Panc1 (cell line): ENCODE results near the gene DPP7. TPM values are rescaled to one million over a fixed set of nuclear protein-coding genes. Genes with fewer than 3 reads are reported as not detected.

Experiments used
- ATAC-seq: fragments of 200-7000 bp; cut with Tn5 transposase; 2 replicates; pipeline ENCODE4 v1.9.1; 2020; ENCODE audit warnings: mild to moderate bottlenecking, moderate library complexity
- Bru-seq: library from RNA; stranded (reverse); fragments of 400-500 nt; gene quantifications from one replicate; lab custom pipeline; 2021; lab: Mats Ljungman, UMichigan
- BruChase-seq, 2 experiments: library from RNA; stranded (reverse); fragments of 400-500 nt; gene quantifications; one replicate each; lab custom pipeline; 2021; lab: Mats Ljungman, UMichigan
- BruUV-seq: library from RNA; stranded (reverse); fragments of 400-500 nt; replicated peaks from 2 replicates; lab custom pipeline; 2021; lab: Mats Ljungman, UMichigan
- CTCF ChIA-PET: fragments of 300-600 bp; sonication (Branson Sonifier 250); formaldehyde crosslinking; loops from one replicate; lab custom pipeline; 2022; ENCODE audit warnings: antibody characterized with exemption; lab: Charles Lee
- POLR2A ChIA-PET: fragments of 300-600 bp; sonication (Branson Sonifier 250); formaldehyde crosslinking; loops from one replicate; lab custom pipeline; 2022; ENCODE audit warnings: antibody characterized with exemption; lab: Charles Lee
- DNase-seq: peaks from one replicate; pipeline ENCODE4 v3.0.0-alpha.2; 2010; ENCODE audit warnings: low read depth, low spot score
- H3K27ac ChIP-seq: 2 replicates; pipeline ENCODE4 v1.5.1; 2011; ENCODE audit warnings: mild to moderate bottlenecking, low read length, inconsistent platforms
- H3K27me3 ChIP-seq: fragments of 200-500 bp; sonication (Bioruptor generic); 2 replicates; pipeline ENCODE4 v1.6.0; 2014; ENCODE audit warnings: low read length, inconsistent platforms; ENCODE audit not compliant: control insufficient read depth, insufficient read depth
- H3K36me3 ChIP-seq: fragments of 200-500 bp; sonication (Bioruptor generic); 2 replicates; pipeline ENCODE4 v1.5.1; 2014; ENCODE audit warnings: inconsistent platforms, mild to moderate bottlenecking, low read length, moderate library complexity; ENCODE audit not compliant: control insufficient read depth, insufficient read depth
- H3K4me1 ChIP-seq: 2 replicates; pipeline ENCODE4 v1.5.1; 2011; ENCODE audit warnings: inconsistent platforms, mild to moderate bottlenecking, low read length, moderate library complexity; ENCODE audit not compliant: control insufficient read depth, insufficient read depth
- H3K4me3 ChIP-seq, 2 experiments: 2 replicates each; pipeline ENCODE4 v1.5.1; 2011 to 2012; ENCODE audit warnings: low read depth in 2 of 2, low read length in 2 of 2, mild to moderate bottlenecking in 2 of 2, inconsistent platforms in 1 of 2, moderate library complexity in 1 of 2
- H3K9me3 ChIP-seq: fragments of 200-500 bp; sonication (Bioruptor generic); 2 replicates; pipeline ENCODE4 v1.5.1; 2014; ENCODE audit warnings: low read depth, mild to moderate bottlenecking, inconsistent platforms, low read length, moderate library complexity; ENCODE audit not compliant: control insufficient read depth, insufficient read depth
- POLR2AphosphoS5 ChIP-seq: IDR thresholded peaks from 2 replicates; pipeline ENCODE4 v1.6.1; 2012; ENCODE audit warnings: mild to moderate bottlenecking, low read depth, low read length, moderate library complexity
- REST ChIP-seq, 2 experiments: IDR thresholded peaks; 2 replicates each; pipeline ENCODE4 v1.6.1; 2011 to 2012; ENCODE audit warnings: low read depth in 2 of 2, control low read depth in 1 of 2, low read length in 1 of 2, mild to moderate bottlenecking in 1 of 2, moderate library complexity in 1 of 2; ENCODE audit not compliant: insufficient read depth in 1 of 2
- SIN3A ChIP-seq: IDR thresholded peaks from 2 replicates; pipeline ENCODE4 v1.6.1; 2012; ENCODE audit warnings: low read depth, mild to moderate bottlenecking, low read length, moderate library complexity, borderline replicate concordance; ENCODE audit not compliant: insufficient read depth
- TCF7L2 ChIP-seq: IDR thresholded peaks from 2 replicates; pipeline ENCODE4 v1.6.1; 2011; ENCODE audit warnings: mild to moderate bottlenecking, low read depth, low read length, inconsistent platforms
- in situ Hi-C: cut with HindIII; loops from 2 replicates; pipeline ENCODE4 v1.10.0; 2016; ENCODE audit warnings: low sequenced_read_pairs, low pct_unique_long_range_greater_than_20kb
- intact Hi-C: fragments of 100-400 bp; cut with micrococcal nuclease; formaldehyde crosslinking; loops from one replicate; pipeline ENCODE4 v1.10.0; 2022; ENCODE audit not compliant: unreplicated experiment
- long read RNA-seq: library from polyadenylated mRNA; unstranded; transcript quantifications from one replicate; pipeline ENCODE4 v2.0.0, GENCODE V29; 2021; ENCODE audit not compliant: unreplicated experiment
- polyA plus RNA-seq: library from polyadenylated mRNA; unstranded; fragments of >200 nt; gene quantifications from one replicate; pipeline ENCODE4 v1.2.1, GENCODE V29; 2012; ENCODE audit warnings: missing spikeins; ENCODE audit not compliant: insufficient read length
- total RNA-seq: library from RNA; stranded (reverse); gene quantifications from one replicate; pipeline ENCODE4 v1.2.1, GENCODE V29; 2021; ENCODE audit not compliant: unreplicated experiment
- TF ChIP-seq, protein P1 (sequence below): fragments of 450-650 bp; IDR thresholded peaks from 2 replicates; pipeline ENCODE4 v1.5.1; 2017; ENCODE audit warnings: mild to moderate bottlenecking

DPP7 gene
- total RNA-seq (236 TPM), Bru-seq, nascent RNA (percentile 61 among the genes with signal in this experiment), BruChase-seq, experiment 1, labeled RNA remaining after a 2-hour chase (percentile 76 among the genes with signal in this experiment), BruChase-seq, experiment 2, labeled RNA remaining after a 6-hour chase (percentile 78 among the genes with signal in this experiment)
- 290 TPM for polyA plus RNA-seq
- long read RNA-seq, transcript DPP7-201 (13 exons, 1,590 nt) = major isoform, 49 of 254 reads
- long read RNA-seq, partial matches to known transcripts = 78 of 254 reads
- long read RNA-seq, other reads (novel, unspliced or antisense) = 123 of 254 reads

DNA sequence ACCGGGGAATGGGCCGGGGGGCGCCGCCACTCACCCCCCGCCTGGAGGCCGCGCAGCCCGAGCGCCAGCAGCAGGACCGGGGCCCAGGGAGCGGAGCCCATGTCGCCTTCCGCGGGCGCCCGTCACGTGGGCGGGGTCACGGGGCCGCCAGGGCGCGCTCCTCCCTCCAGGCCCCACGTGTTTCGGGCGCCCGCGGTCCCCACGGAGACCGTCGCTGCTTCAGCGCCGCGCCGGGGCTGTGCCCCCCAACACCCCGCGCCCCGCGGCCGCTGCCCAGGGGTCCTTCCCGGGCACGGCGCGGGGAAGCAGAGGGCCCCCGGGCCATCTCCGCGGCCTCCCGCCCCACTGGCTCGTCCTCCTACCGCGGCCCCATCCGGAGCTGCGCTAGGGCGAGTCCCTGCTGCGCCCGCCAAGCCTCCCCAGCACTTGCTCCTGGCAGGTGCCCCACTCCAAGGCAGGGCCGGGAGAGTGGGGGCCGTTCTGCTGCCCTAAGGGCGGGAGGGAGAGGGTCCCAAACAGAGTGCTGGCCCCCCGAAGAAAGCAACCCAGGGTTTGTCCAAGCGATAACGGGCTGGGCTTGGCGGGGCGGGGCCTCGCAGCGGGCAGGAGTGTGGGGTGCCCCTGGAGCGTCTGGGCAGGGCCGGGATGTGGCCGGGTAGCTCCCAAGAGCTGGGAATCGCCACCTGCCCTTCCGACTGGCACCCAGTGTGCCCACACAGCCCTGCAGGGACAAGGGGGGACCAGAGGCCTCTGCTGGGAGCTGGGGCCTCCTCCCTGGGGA, at the start of gene DPP7:
Gene DPP7 (minus strand): TSS at position 121 of the 781 bp plus-strand sequence. CDS start 20 bp downstream, at position 101.
- CTCF ChIA-PET = interaction anchor here (0.5 to 0.8 kb wide), 3 partner anchors 61 to 121 kb away, joined by 3 to 4 read pairs (median 4); no protein-coding TSS in a partner anchor
- in situ Hi-C loops = no loop called here
- peak within 1 kb of the TSS; percentile 61; the same call in 1 of the 2 replicates for H3K27ac ChIP-seq
- BruUV-seq = no TSS peak
- POLR2A ChIA-PET = interaction anchor here (0.6 to 0.7 kb wide), 2 partner anchors 86 to 122 kb away, joined by 4 read pairs; partner anchors contain the start of gene TPRN
- H3K4me1 ChIP-seq = no peaks in the 10 kb centered on the region
- intact Hi-C loops = loop anchor here (5.0 kb wide), 1 partner anchor 112 kb away; the partner anchor contains the start of genes CYSRT1 and RNF224
- H3K4me3 ChIP-seq = peak within 1 kb of the TSS; percentile 45 to 56
- peak; percentile 49; the same call in 1 of the 2 replicates for TF ChIP-seq POLR2AphosphoS5
- TF ChIP-seq, protein P1, sequence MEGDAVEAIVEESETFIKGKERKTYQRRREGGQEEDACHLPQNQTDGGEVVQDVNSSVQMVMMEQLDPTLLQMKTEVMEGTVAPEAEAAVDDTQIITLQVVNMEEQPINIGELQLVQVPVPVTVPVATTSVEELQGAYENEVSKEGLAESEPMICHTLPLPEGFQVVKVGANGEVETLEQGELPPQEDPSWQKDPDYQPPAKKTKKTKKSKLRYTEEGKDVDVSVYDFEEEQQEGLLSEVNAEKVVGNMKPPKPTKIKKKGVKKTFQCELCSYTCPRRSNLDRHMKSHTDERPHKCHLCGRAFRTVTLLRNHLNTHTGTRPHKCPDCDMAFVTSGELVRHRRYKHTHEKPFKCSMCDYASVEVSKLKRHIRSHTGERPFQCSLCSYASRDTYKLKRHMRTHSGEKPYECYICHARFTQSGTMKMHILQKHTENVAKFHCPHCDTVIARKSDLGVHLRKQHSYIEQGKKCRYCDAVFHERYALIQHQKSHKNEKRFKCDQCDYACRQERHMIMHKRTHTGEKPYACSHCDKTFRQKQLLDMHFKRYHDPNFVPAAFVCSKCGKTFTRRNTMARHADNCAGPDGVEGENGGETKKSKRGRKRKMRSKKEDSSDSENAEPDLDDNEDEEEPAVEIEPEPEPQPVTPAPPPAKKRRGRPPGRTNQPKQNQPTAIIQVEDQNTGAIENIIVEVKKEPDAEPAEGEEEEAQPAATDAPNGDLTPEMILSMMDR = no peak
- ATAC-seq (peak; percentile 89), DNase-seq (no peak)
- no peaks in the 10 kb centered on the region for H3K9me3 ChIP-seq
- no peaks in the 10 kb centered on the region for H3K36me3 ChIP-seq
- H3K27me3 ChIP-seq = no peaks in the 10 kb centered on the region

DNA sequence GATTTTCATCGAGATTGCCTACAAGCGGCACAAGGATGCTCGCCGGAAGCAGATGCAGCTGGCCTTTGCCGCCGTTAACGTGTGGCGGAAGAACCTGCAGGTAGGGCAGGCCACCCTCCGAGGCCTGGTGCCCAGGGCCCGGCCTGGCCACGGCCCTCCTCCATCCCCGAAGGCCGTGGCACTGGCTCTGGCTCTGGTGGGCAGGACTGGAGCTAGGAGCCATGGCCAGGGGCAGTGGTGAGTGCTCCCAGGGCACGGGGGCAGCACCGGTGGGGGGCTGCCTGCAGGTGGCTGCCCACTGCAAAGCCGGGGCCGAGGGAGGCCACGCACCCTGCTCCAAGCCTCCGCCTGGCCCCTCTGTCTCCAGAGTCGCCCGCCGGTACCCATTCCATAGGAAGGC, 49.3 kb upstream of the DPP7 start:
- intact Hi-C loops = no loop called here
- ATAC-seq (no peak), DNase-seq (no peak)
- no peak overlapping the region for H3K27ac ChIP-seq
- H3K36me3 ChIP-seq = no peaks in the 10 kb centered on the region
- POLR2A ChIA-PET = no interaction called here
- CTCF ChIA-PET = no interaction called here
- in situ Hi-C loops = no loop called here
- TF ChIP-seq POLR2AphosphoS5 = no peak
- TF ChIP-seq SIN3A = no peak
- TF ChIP-seq REST (IDR thresholded peaks at IDR 0.05; ENCODE audit: insufficient read depth in 1 of 2, low read depth in 2 of 2, low read length in 1 of 2) = no peak
- TF ChIP-seq TCF7L2 = no peak
- TF ChIP-seq, protein P1 = no peak
- no peak overlapping the region for H3K4me3 ChIP-seq
- H3K4me1 ChIP-seq = 0 out of 2 replicates have a peak, but pooled peaks cover 4% of the 10 kb centered on the region
- no peaks in the 10 kb centered on the region for H3K9me3 ChIP-seq
- H3K27me3 ChIP-seq = no peaks in the 10 kb centered on the region
- BruUV-seq = no TSS peak
